OCI-LY7 (cell line): ENCODE results near the gene ZNF358.

Source experiments
- CTCF ChIP-seq: fragments of 200-600 bp; sonication (generic); conservative IDR thresholded peaks from 2 replicates; pipeline ENCODE4 v1.5.1; 2014; ENCODE audit warnings: mild to moderate bottlenecking, antibody characterized with exemption, low read length, moderate library complexity, mixed read lengths
- EZH2phosphoT487 ChIP-seq: fragments of 200-600 bp; sonication (generic); IDR thresholded peaks from 2 replicates; pipeline ENCODE4 v1.6.1; 2018; ENCODE audit warnings: low read depth, borderline replicate concordance, mild to moderate bottlenecking, mixed run types, antibody characterized with exemption, low read length, moderate library complexity, mixed read lengths

DNA sequence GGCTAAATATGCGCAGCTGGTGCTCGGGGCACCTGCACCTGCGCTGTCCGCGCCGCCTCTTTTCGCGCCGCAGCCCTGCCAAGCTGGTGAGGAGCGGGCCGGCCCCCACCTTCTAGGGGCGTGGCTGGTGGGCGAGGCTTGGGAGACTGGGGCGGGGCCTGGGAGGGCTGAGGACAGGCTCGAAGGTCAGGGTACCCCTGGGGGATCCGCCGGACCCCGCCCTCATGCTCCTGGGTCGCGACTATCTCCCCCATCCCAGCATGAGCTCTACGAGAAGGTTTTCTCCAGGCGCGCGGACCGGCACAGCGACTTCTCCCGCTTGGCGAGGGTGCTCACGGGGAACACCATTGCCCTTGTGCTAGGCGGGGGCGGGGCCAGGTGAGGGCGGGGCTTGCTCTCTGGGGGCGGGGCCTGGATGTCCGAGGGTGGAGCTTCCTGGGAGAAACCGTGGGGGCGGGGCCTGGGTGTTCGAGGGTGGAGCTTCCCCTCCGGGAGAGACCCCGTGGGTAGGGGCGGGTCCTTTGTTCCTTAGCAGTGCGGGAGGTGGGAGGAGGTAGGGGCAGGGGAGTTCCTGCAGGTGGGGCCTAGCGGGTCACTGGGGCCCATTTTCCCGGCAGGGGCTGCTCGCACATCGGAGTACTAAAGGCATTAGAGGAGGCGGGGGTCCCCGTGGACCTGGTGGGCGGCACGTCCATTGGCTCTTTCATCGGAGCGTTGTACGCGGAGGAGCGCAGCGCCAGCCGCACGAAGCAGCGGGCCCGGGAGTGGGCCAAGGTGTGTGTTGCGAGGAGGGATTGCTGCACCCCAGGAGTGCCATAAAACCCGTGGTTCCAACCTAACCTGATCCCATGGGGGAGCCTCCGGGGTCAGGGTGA, 39.3 kb downstream of the ZNF358 start:
- TF ChIP-seq CTCF: no peak
- no peak for TF ChIP-seq EZH2phosphoT487
